Measurements from ENCODE around the gene RAB19. TPM values are rescaled to one million over a fixed set of nuclear protein-coding genes. Genes with fewer than 3 reads are reported as not detected.
"Not testable (repeated sequence)": the region's sequence is repeated elsewhere in the genome, so short reads cannot be mapped to it uniquely, and the experiment has no call there.

RAB19 gene
- total and polyA plus RNA-seq, 2 of the 13 experiments (the other 11 are each of a cell fraction or from before 2014, with no cell fraction given) = 0.31 TPM; not detected in 1

DNA sequence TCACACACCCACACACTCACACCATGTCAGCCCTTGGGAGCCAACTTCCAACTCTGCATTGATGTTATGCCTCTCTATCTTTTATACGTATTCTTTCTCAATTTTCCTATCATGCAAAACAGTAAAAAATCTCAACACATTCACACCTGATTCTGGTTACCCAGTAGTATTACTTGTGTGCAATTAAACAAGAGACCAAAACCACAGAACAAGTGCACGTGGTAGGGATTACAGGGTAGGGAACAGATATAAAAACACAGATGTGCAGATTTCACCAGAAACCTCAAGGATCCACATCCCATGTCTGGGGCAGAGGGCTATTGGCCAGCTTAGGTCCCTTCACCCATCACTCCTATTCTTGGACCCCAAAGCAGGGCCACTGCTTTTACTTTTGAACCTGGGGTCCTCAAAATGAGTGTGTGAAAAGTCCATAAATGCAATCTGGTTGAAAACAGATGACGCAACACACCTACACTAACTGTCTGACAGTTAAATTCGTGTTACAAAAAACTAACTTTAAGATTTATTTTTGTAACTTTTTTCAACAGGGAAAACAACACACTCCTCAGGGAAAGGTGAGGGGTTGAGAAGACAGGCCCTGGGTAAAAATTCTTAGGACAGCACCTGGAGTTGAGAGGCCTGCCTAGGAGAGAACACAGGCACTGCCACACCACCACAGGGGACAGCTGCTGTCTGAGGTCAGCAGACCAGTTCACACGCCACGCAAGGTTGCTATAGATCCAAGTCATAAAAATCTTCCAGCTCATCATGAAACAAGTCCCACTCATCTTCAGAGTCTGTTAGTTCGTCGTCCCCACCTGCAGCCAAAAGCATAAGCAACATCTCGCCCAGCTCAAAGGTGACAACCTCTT is 50.2 kb downstream of the RAB19 start:
- H2AFZ ChIP-seq (ENCODE audit: low read length); in situ Hi-C loops (cut with HindIII; ENCODE audit: extremely low pct_ligation_motif_present, low pct_unique_long_range_greater_than_20kb); ATAC-seq; H3K9ac ChIP-seq (ENCODE audit: insufficient read depth, low read depth, low read length); H3K79me2 ChIP-seq (ENCODE audit: insufficient read depth, low read length); FAIRE-seq; CTCF ChIA-PET (ENCODE audit: low intra/inter-chr PET ratio, low total read pairs); H3K9me3 ChIP-seq (ENCODE audit: low read length); H3K4me3 ChIP-seq (replicated peaks in 1 of 3; ENCODE audit: insufficient read depth in 1 of 3, low read depth in 2 of 3, low read length in 3 of 3); H3K4me2 ChIP-seq (ENCODE audit: low read depth, low read length); H3K27me3 ChIP-seq (ENCODE audit: control insufficient read depth in 1 of 2, insufficient read depth in 2 of 2, low read length in 2 of 2); POLR2A ChIA-PET; DNase-seq (ENCODE audit: low spot score); H4K20me1 ChIP-seq (ENCODE audit: insufficient read depth, low read length); BruUV-seq (replicated peaks); H3K27ac ChIP-seq (ENCODE audit: extremely low read length, insufficient read depth, low read length); intact Hi-C loops (cut with micrococcal nuclease; ENCODE audit: unreplicated experiment): not testable (repeated sequence)
- 96% methylated on average over 9 of the region's 9 CpGs for WGBS (ENCODE audit: low lambda C conversion rate)
- TF ChIP-seq CEBPB (IDR thresholded peaks at IDR 0.05; ENCODE audit: borderline replicate concordance, low read depth, low read length) = 0 out of 2 replicates have a peak, but pooled peaks have one; percentile 30
- Histone ChIP-seq H3K4me1 (ENCODE audit: insufficient read depth, low read length) (peaks cover 13% of the 10 kb centered on the region), H3K36me3 (replicated peaks in 1 of 2; ENCODE audit: control insufficient read depth in 1 of 2, insufficient read depth in 2 of 2, low read length in 2 of 2) (peaks cover 8 to 53% of the 10 kb centered on the region in 2 experiments)

GRCh38 chr7:140454657-140455015 is 50.8 kb downstream of the RAB19 start:
- Histone ChIP-seq H2AFZ (ENCODE audit: low read length) (no peak overlapping the region), H3K4me1 (ENCODE audit: insufficient read depth, low read length) (peaks cover 13% of the 10 kb centered on the region), H4K20me1 (ENCODE audit: insufficient read depth, low read length) (no peaks in the 10 kb centered on the region; the same call in 1 of the 2 replicates), H3K36me3 (replicated peaks in 1 of 2; ENCODE audit: control insufficient read depth in 1 of 2, insufficient read depth in 2 of 2, low read length in 2 of 2) (peaks cover 9 to 59% of the 10 kb centered on the region in 2 experiments), H3K27ac (ENCODE audit: extremely low read length, insufficient read depth, low read length) (no peak overlapping the region), H3K79me2 (ENCODE audit: insufficient read depth, low read length) (no peaks in the 10 kb centered on the region), H3K9ac (ENCODE audit: insufficient read depth, low read depth, low read length) (no peak overlapping the region), H3K4me2 (ENCODE audit: low read depth, low read length) (no peak overlapping the region), H3K27me3 (ENCODE audit: control insufficient read depth in 1 of 2, insufficient read depth in 2 of 2, low read length in 2 of 2) (no peaks in the 10 kb centered on the region), H3K9me3 (ENCODE audit: low read length) (no peaks in the 10 kb centered on the region), H3K4me3 (replicated peaks in 1 of 3; ENCODE audit: insufficient read depth in 1 of 3, low read depth in 2 of 3, low read length in 3 of 3) (no peak overlapping the region)
- ATAC-seq = no peak
- no peak for DNase-seq (ENCODE audit: low spot score)
- no peak for TF ChIP-seq FOSL1 (CRISPR knock-in tag; IDR thresholded peaks at IDR 0.05; ENCODE audit: borderline replicate concordance)
- TF ChIP-seq PHF20 (CRISPR knock-in tag; IDR thresholded peaks at IDR 0.05) = no peak
- no peak for TF ChIP-seq ZNF644 (CRISPR knock-in tag; IDR thresholded peaks at IDR 0.05; ENCODE audit: low read depth)
- TF ChIP-seq EZH2 (conservative IDR thresholded peaks at IDR 0.05; ENCODE audit: low read depth, low read length) = no peak
- TF ChIP-seq JUN (CRISPR knock-in tag; IDR thresholded peaks at IDR 0.05) = no peak
- TF ChIP-seq SRF (IDR thresholded peaks at IDR 0.05; ENCODE audit: low read depth, low read length) = no peak
- TF ChIP-seq NFE2L2 (IDR thresholded peaks at IDR 0.05; ENCODE audit: low read length) = no peak
- no peak for TF ChIP-seq ZNF17 (CRISPR knock-in tag; IDR thresholded peaks at IDR 0.05)
- TF ChIP-seq MED13 (CRISPR knock-in tag; IDR thresholded peaks at IDR 0.05) = no peak
- TF ChIP-seq RCOR2 (CRISPR knock-in tag; IDR thresholded peaks at IDR 0.05) = no peak
- no peak for TF ChIP-seq KLF9 (CRISPR knock-in tag; IDR thresholded peaks at IDR 0.05; ENCODE audit: low read depth)
- TF ChIP-seq, protein P1, sequence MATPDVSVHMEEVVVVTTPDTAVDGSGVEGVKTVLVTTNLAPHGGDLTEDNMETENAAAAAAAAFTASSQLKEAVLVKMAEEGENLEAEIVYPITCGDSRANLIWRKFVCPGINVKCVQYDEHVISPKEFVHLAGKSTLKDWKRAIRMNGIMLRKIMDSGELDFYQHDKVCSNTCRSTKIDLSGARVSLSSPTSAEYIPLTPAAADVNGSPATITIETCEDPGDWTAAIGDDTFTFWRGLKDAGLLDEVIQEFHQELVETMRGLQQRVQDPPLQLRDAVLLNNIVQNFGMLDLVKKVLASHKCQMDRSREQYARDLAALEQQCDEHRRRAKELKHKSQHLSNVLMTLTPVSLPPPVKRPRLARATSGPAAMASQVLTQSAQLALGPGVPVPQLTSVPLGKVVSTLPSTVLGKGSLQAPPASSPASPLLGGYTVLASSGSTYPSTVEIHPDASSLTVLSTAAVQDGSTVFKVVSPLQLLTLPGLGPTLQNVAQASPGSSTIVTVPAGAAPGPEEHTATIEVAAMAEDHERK (CRISPR knock-in tag; IDR thresholded peaks at IDR 0.05; ENCODE audit: low read depth) = no peak
- TF ChIP-seq ZNF138 (CRISPR knock-in tag; IDR thresholded peaks at IDR 0.05; ENCODE audit: low read depth) = no peak
- no peak for TF ChIP-seq RELA (CRISPR knock-in tag; IDR thresholded peaks at IDR 0.05)
- no peak for TF ChIP-seq KDM3A (CRISPR knock-in tag; IDR thresholded peaks at IDR 0.05; ENCODE audit: low read depth)
- in situ Hi-C loops (cut with HindIII; ENCODE audit: extremely low pct_ligation_motif_present, low pct_unique_long_range_greater_than_20kb) = no loop called here
- ChIA-PET CTCF (ENCODE audit: low intra/inter-chr PET ratio, low total read pairs) (no interaction called here), POLR2A (no interaction called here)
- WGBS (ENCODE audit: low lambda C conversion rate) = 89% methylated on average over 8 of the region's 8 CpGs
- FAIRE-seq = no peak
- no TSS peak for BruUV-seq (replicated peaks)
- intact Hi-C loops (cut with micrococcal nuclease; ENCODE audit: unreplicated experiment) = no loop called here

Data from HepG2 (cell line).